Fibroblast of villous mesenchyme (primary cell): ENCODE results near the gene ZMYM4. TPM values are rescaled to one million over a fixed set of nuclear protein-coding genes. Genes with fewer than 3 reads are reported as not detected.

Experiments used
- DNase-seq: peaks from one replicate; pipeline ENCODE4 v3.0.0-alpha.2; 2010; ENCODE audit warnings: low read depth
- H3K4me3 ChIP-seq: 2 replicates; pipeline ENCODE4 v1.5.1; 2011; ENCODE audit warnings: low read depth, mild to moderate bottlenecking, low read length
- total RNA-seq: library from RNA; depleted of rRNA; stranded (reverse); fragments of >200 nt; gene quantifications from 2 replicates; pipeline ENCODE4 v1.2.3, GENCODE V29; 2012
- TF ChIP-seq, protein P1 (sequence below): IDR thresholded peaks from 2 replicates; pipeline ENCODE4 v1.5.1; 2012; ENCODE audit warnings: low read depth, mild to moderate bottlenecking, low read length; ENCODE audit not compliant: insufficient read depth

Gene ZMYM4
- 42.8 and 59.6 TPM in 2 replicates for total RNA-seq

DNA sequence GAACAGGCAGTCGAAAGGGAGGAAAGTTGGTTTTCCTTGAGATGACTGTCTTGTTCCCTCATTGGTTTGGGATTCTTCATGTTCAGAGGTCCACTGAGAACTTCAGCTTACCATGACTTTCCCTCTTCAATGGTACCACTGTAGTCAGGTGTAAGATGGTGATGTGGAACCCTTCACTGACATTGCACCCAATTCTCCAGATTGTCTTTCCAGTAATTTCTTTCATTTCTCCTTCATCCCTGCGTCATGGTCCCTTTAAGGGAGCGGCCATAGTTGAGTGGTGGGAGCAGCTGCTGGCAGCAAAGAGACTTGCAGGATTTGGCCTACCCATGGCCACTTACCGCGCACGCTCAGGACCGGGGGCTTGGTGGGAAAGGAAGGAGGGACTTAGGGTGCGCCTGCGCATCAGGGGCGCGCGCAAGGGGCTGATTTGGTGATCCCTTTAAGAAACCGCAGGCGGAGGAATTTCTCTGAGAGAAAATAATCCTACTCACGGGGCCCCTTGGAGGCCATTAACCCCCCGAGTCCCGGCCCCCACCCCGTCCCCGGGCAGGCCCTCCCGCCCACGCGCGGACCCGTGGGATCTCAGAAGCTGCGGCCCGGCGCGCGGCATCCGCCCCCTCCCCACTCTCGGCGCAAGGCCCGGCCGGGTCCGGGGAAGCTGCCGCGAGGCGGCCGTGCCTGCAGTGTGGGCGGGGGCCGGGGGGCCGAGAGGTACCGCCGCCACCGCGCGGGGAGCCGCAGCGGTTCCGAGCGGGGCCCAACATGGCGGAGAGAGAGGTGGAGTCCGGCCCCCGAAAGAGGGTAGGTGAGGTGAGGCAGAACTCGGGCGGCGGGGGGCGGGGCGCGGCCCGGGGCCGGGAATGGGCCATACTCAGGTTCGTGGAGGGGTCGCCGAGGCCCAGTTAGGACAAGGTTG is at the start of gene ZMYM4:
Gene ZMYM4 (plus strand): TSS at position 428 of the 919 bp plus-strand sequence. CDS start 338 bp downstream, at position 766.
- H3K4me3 ChIP-seq, result peak within 1 kb of the TSS; percentile 94
- DNase-seq, result peak; percentile 99

DNA sequence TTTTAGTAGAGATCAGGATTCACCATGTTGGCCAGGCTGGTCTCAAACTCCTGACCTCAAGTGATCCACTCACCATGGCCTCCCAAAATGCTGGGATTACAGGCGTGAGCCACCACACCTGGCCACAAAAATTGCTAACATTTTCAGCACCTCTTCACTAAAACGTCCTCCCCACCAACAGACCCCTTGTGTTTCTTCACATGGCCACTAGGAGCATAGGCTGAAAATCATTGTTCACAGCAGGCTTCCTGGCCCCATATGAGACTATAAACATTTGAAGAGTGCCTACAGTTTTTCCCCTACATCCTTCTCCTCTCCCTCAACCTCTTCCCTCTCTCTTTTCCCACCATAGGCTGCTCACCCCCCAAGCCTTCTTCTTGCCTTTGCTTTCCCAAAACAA is 47.5 kb upstream of the ZMYM4 start:
- no peak for DNase-seq
- H3K4me3 ChIP-seq, result no peak overlapping the region
- TF ChIP-seq, protein P1, sequence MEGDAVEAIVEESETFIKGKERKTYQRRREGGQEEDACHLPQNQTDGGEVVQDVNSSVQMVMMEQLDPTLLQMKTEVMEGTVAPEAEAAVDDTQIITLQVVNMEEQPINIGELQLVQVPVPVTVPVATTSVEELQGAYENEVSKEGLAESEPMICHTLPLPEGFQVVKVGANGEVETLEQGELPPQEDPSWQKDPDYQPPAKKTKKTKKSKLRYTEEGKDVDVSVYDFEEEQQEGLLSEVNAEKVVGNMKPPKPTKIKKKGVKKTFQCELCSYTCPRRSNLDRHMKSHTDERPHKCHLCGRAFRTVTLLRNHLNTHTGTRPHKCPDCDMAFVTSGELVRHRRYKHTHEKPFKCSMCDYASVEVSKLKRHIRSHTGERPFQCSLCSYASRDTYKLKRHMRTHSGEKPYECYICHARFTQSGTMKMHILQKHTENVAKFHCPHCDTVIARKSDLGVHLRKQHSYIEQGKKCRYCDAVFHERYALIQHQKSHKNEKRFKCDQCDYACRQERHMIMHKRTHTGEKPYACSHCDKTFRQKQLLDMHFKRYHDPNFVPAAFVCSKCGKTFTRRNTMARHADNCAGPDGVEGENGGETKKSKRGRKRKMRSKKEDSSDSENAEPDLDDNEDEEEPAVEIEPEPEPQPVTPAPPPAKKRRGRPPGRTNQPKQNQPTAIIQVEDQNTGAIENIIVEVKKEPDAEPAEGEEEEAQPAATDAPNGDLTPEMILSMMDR, result peak; percentile 55

More for the DNA sequence above, at the start of gene ZMYM4:
- TF ChIP-seq, protein P1, result peak; percentile 7

DNA sequence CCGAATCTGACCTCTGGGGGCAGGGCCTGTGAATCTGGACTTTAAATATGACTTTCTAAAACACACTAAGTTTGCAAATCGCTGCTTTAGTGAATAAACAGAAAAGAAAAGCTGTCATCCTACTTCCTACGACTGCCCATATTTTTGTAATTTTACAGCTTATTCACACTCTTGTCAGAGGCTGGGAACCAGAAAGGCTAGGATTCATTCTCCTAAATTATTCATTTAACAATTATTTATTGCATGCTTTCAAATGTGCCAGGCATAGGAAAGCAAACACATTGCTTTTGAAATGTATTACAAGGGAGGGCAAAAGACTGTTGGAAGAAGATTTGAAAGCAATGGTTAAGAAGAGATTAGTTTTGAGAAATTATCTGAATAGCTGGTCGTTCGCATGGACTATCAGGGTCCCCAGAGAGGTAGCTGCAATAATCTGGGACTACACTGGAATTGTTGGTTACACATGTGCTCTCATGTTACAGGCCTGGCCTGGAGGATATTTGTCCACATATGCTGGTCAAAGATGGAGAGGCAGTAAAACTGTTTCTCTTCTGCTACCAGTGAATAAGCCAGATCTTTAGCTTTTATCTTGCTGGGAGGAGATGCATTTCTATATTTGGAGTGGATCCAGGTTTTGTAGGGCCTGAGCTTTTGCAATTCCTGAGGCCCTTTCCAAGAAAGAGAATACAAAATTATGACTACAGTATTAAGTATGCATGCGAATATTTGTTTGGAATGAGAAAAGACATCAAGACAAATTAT is 46.0 kb upstream of the ZMYM4 start:
- H3K4me3 ChIP-seq, result no peak overlapping the region
- TF ChIP-seq, protein P1, result no peak
- DNase-seq, result peak; percentile 85

DNA sequence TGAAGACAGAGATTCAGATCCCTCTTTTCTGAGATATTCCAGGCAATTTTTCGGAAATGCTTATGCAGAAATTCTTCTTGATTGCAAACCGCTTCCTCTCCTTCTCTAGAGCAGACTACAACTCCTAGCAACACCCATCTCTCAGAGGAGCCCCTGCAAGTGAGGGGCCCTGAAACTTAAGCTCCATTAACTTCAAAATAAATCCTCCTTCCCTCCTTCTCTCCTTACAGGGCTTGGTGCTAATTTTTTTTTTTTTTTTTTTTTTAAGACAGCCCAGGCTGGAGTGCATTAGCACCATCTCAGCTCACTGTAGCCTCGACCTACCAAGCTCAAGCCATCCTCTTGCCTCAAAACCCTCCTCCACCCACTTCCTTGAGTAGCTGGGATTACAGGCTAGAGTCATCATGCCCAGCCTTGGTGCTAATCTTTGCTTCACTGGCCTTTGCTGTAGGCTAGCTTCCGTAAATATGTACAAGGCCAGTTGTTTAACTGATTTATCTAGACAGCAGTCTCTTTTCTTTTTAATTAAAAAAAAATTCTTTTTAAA is 45.4 kb upstream of the ZMYM4 start:
- DNase-seq, result no peak
- TF ChIP-seq, protein P1, result no peak

DNA sequence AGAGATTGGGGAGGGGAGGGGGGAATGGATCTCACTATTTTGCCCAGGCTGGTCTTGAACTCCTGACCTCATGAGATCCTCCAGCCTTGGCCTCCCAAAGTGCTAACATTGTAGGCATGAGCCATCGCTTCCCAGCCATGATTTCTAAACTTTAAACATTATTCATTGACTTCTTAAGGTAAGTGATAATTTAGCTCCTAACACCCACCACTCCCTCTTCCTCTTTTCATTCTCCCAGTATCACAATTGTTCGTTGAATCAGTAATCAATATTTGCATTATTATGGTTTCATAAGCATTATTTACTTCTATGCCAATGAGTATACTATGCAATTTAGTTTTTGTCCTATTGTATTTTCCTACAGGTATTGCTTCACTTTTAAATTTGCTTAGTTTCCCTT is 42.0 kb upstream of the ZMYM4 start:
- no peak for DNase-seq
- TF ChIP-seq, protein P1, result no peak
- no peak overlapping the region for H3K4me3 ChIP-seq

More for the DNA sequence above, 45.4 kb upstream of the ZMYM4 start:
- no peak overlapping the region for H3K4me3 ChIP-seq

DNA sequence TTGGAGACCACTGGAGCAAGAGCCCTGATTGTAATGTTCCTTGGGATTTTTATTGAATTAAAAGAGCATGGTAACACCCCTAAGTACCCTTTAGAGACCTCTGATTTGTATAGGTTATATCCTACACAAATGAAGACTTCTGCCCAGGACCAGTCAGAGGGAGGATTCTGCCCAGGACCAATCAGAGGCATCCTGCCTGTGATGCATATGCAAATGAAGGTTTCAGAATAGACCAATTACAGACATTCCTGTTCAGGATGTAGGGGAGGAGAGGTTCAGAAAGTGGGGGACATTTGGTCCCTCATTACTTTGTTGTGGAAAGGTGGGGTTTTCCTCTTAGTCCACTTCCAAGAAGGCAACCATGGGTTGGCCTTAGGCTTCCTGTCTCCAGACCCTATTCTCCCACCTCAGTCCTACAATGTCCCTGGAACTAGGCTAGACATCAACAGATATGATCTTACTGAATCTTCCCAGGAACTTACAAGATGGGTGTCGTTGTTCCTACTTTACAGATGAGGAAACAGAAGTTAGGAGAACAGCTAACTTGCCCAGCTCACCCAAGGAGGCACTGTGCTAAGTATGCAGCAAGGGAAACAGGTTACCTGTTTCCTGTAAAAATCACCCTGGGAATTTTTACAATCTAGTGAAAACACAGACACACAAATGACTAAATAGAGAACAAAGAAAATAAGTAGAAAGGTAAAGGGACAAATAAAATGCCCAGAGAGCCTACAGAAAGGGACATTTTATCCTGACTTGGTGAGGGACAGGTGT is 38.7 kb upstream of the ZMYM4 start:
- DNase-seq, result no peak
- TF ChIP-seq, protein P1, result no peak
- no peak overlapping the region for H3K4me3 ChIP-seq
